ENCODE measurements around the gene PISD.
"Not testable (repeated sequence)": the region's sequence is repeated elsewhere in the genome, so short reads cannot be mapped to it uniquely, and the experiment has no call there.

The PISD gene

DNA sequence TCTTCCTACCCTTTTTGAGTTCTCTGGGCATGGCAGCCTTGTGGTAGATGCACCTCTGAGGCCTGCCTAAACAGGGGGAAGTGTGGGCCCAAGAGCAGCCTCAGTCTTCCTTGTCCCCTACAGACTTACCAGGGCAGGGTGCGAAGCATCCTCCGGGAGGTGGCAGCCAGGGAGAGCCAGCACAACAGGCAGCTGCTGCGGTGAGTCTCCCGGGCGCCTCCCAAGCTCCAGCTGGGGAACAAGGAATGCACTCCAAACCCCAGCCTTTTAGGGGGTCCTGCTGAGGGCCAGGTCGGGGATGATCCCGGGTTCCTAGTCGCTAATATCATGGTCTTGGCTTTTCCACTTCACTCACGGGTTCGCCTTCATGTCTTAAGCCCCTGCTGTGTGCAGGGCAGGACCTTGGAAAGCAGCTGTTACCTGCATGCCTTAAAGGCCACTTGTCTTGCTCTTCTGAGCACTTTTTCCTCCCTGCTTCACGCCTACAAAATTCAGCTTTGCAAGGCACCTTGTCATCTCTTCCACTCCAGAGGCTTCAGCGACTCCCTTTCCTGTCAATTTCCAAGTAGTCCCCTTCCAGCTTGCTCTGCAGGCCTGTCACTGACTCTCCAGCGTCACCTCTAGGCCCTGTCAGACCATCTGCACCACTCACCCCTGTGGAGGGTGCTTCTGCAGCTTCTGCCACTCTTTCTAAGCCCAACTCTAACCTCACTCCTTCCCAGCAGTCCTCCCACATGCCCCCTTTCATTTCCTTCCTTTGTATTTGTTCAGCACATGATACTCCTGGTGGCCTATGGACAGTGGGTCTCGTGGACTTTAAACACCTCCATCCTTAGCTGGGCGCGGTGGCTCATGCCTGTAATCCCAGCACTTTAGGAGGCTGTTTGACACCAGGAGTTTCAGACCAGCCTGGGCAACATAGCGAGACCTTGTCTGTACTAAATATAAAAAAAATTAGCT is 57.0 kb downstream of the PISD start:
- no peak for DNase-seq

DNA sequence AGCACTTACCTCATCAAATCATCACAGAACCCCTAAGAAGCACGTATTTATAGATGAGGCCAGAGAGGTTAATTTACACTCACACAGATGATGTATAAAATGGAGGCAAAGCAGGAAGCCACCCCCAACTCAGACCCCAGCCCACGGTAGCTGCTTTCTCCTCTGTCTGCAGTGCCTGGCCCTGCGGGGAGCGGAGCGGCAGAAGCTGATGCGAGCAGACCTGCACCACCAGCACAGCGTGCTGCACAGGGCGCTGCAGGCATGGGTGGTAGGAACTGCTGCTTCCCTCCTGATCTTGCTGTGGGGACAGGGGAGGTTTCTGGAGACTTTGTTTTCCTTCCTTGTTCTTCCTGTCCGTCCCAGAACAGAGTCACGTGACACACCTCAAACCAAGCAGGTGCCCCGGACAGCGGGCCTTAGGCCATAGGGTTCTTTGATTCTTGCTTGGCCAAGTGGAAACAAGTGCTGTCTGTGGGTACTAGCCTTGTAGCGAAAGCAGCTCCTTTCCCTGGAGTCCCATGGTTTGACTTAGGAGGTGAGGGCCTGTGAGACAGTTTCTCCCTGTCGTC is 57.8 kb downstream of the PISD start:
- no peak for DNase-seq

DNA sequence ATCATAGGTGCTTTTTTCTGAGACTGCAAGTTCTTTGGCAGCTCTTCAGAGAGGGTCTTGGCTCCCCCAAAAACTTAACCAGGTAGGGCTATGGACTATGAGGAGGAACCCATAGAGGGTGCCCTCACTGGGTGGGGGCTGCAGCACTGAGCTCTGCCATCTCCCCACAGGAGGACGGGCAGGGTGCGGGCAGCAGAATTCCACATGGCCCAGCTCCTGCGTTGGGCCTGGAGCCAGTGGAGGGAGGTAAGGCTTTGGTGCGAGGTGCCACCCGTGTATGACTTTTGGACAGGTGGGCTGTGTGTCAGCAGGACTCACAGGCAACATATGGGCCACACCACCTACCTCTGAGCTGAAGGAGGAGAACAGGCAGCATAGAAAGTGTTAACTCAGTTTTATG is 58.4 kb downstream of the PISD start:
- DNase-seq, result no peak

DNA sequence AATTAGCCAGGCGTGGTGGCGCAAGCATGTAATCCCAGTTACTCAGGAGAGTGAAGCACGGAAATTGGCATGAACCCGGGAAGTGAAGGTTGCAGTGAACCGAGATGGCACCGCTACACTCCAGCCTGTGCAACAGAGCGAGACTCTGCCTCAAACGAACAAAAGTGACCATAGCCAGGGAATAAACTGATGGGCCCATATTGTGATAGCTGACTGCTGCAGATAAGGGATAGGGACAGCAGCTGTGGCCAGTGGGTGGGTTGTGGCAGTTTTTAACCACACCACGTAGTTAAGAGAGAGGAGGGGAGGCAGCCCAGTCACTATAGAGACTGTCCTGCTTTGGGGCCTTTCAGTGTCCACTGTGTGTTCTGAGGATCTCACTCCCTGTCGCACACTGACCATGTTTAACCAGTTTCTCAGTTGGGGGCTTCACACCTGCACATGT is 58.9 kb downstream of the PISD start:
- no peak for DNase-seq

DNA sequence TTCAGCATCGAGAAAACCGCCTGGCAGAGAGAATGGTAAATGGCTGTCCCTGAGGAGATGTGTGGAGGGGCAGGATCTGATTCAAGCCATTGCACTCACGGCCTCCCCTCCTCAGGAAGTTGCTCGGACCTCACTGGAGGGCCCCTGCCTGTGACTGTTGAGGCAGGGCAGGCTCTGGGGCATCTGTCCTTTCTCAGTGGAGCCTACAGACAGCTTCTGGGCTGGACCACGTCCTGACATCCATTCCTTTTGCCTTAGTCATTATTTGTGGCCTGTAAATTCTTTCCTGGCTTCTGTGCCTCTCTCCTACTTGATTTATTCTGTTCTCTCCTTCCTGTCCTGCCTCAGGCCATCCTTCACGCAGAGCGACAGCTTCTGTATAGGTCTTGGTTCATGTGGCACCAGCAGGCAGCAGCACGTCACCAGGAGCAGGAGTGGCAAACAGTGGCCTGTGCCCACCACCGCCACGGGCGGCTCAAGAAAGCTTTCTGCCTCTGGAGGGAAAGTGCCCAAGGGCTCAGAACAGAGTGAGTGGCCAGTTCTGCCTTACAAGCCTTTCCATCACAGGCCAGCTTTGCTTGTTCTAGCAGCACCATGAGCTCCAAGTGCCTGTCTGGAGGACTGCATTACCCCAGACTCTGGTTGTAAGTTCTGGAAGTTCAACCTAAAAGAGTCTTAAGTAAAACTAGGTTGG is 59.6 kb downstream of the PISD start:
- no peak for DNase-seq

DNA sequence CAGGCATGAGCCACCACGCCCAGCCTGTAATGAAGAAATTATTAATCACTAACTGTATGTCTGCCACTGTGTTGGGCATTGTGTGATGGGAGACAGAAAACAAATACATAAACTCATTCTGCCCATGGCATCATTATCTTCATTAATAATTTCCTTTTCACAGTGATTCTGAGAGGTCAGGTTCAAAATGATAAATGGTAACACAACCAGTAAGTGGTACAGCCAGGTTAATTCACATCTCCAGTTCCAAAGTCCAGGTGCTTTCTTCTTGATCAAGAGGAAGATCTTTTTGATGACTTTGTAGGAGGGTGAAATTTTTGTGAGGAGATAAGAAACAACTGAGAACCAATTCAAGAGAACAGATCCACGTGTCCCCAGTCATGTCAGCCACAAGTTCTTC is 66.7 kb downstream of the PISD start:
- no peak for DNase-seq

DNA sequence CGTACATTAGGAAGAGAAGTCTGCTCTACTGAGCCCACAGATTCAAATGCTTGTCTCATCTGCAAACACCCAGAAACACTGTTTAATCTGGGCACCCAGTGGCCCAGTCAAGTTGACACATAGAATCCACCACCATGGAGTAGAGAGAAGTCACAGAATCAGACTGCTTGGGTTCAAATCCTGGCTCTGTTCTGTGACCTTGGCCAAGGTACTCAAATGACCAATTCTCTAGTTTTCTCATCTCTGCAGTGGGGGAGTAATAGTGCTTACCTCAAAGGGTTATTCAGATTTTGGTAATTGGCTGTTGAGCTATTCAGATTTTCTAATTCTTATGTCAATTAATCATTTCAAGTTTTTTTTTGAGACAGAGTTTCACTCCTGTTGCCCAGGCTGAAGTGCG is 71.9 kb downstream of the PISD start:
- DNase-seq, result not testable (repeated sequence)

DNA sequence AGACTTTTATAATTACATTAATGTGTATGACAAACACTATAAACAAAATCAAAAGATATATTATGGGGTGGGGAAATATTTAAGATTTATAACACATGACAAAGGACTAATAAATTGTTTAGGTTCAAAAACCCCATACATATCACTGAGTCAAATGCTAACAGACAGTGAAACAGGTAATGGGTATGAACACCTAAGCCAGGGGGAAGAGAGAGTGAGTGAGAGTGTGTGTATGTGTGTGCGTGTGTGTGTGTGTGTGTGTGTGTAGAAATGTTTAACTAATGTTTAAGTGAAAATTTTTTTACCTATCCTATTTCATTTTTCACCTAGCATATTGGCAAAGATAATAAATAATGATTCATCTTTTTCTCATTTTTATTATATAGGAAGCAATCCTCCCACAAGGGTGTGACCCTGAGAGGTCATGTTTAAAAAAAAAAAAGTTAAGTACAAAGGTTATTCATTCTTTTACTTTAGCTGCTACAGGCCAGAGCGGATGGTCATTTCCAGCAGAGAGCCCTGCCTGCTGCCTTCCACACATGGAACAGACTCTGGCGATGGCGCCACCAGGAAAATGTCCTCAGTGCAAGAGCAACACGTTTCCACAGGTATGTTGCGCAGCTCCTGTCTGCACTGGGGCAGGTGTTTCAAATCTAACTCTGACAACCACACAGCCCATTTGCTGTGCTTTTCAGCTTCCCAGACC is 72.9 kb downstream of the PISD start:
- DNase-seq, result no peak

DNA sequence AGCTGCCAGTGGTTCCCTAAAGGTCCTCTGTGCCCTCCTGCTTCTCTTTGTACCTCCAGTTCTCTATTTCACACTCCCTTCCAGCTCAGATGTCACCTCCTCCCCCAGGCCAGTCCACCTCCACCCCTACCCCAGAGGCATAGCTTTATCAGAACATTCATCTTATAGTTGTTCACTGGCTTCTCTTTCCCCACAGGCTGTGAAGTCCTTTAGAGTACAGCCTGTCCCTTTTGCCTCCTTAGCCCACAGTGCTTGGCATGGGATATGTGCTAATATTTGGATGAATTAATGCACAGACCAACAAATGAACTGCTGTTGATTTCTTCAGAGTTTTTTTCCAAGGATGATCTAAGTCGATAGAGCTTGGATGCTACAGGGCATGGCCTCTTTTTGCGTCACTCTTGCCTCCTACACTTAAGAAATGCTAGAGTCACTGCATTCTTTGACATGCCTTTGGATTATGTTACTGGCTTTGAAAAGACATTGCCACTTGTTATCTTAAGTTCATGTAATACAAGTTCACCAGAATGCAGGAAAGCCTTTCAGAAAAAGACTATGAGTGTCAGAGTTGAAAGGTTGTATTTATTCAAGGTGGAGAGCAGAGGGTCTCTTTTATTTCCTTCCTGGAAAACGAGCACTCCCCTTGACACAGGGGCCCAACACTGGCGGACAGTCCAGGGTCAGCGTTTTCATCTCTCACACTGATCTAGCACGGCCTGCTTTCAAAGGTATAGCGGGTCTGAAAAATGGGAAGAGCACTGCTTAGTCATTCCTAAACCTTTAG is 75.7 kb downstream of the PISD start:
- no peak for DNase-seq

DNA sequence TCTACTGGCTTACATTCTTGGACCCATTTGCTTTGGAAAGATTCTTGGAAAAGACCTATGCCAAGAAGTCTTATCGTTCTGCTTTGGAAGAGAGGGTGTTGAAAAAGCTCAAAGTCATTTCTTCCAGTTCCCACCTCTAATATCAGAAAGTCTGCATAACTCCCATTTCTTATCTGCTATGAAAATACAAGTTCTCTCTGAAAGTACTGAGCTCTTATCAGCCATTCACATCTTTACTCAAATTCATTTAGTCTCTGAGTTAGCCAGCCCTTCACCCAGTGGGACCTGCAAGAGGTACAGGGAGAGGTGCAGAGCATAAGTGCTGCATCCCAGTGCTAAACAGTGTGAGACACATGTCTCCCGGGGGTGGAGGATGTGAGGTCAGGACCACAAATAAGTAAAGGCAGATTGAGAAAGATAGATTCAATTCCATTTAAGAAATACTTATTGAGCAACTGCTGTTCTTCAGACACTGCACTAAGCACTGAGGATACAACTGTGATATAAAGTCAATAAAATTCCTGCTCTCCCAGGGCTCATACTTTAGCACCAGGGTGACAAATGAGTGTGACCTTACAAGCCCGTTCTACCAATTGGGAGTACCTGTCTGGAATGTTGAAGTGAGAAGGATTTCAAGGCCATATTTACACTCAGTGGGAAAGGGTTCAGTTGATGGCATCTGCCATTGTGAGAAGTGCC is 76.7 kb downstream of the PISD start:
- peak; percentile 27 for DNase-seq

DNA sequence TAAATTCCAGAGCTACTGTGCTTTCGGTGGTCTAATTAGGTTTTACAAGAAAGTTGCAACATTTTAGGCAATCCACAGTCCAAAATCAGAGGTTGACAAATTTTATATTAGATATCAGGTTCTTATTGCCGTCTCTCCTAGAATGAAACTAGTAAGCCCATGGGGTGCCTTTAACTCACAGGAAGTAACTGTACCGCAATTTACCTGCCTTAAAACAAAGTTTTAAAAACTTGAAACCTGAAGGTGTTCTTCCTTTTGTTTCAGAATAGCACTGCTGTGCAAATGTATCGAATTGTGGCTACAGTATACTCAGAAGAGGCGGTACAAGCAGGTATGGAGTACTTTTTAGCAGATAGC is 77.2 kb downstream of the PISD start:
- DNase-seq, result no peak

DNA sequence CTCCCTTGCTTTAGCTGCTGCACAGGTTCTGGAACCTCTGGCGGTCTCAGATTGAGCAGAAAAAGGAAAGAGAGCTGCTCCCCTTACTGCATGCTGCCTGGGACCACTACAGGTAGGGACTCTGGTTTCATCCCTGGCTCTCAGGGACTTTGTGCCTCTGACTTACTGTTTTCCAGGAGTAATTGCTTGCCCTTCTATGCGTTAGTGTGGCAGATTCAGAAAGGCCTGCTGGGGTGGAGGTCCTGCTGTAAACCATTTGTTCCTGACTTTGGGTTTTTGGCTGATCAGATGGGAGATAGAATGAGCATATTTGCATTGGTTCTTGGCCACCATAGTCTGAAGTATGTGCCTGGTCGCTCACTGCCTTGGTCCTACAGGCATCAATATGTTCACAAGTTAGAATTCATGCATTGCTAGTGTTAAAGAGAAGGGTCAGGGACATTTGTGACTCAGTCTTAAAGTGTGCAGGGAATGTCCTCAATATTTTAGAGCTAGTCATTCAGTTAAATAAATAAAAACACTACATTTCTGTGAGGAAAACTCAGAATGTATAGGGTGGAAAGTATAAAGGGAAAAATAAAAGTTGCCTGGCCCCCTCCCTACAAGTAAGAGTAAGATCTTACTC is 78.0 kb downstream of the PISD start:
- DNase-seq, result no peak

DNA sequence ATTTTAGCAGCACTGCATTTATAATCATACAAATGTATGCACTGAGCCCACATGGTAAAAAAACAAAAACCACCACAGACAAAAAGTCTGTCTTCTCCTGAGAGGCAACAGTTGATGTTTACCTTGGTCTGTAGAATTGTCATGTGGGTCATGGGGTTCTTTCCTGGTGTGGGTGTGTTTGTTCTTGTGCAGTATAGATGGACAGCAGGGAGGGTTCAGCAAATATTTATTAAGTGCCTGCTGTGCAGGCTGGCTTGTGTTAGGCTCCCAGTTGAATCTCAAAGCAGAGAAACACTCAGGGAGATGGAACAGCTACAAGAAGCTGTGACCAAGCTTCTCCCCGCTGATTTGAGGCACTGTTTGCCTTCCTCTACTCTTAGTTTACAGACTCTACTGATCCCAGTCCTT is 82.2 kb downstream of the PISD start:
- no peak for DNase-seq

DNA sequence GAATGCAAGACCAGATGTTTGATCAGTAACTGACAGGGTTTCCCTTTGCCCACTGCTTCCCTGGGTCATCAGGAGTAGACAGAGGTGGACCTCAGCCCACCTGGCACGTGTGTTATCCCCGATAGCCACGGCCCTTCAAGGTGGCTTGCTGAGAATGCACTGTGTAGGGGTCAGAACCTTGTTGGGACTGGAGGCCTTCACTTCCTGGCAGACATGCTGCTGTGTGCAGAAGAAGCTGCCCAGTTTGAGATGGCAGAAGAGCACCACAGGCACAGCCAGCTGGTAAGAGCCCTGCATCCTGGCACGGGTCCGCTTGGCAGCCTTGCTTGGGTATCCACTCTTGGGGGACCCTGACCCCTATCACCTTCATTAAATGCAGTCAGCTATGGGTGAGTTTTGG is 83.8 kb downstream of the PISD start:
- DNase-seq, result no peak

DNA sequence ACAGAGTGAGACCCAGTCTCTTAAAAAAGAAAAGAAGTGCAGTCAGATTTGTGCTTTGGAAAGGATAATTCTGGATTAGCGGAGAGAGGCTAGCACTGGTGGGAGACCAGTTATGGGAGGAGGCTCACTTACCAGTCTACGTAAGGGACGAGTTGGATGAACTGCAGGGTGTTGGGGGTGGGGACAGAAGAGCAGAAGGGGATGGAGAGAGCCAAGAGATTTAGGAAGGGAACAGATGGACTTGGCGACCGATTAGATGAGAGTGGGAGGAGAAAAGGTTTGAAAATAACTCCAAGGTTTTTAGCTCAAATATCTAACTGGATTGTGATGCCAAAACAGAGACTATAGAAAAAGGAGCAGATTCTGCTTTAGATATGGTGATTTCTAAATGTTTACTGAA is 84.3 kb downstream of the PISD start:
- DNase-seq, result no peak

DNA sequence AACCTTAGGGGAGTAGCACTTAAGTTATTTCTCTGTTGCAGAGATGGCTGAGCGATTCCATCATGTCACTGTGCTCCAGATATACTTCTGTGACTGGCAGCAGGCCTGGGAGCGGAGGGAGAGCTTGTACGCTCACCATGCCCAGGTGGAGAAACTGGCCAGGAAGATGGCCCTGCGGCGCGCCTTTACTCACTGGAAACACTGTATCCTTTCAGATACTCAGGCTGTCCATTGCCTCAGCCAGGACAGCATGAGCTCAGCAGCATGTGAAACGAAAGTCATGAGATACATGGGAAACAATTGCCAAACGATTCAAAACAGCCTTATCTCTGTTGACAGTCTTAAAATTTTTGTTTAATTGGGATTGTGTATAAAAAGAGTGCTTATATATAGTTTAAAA is 86.8 kb downstream of the PISD start:
- DNase-seq, result no peak

DNA sequence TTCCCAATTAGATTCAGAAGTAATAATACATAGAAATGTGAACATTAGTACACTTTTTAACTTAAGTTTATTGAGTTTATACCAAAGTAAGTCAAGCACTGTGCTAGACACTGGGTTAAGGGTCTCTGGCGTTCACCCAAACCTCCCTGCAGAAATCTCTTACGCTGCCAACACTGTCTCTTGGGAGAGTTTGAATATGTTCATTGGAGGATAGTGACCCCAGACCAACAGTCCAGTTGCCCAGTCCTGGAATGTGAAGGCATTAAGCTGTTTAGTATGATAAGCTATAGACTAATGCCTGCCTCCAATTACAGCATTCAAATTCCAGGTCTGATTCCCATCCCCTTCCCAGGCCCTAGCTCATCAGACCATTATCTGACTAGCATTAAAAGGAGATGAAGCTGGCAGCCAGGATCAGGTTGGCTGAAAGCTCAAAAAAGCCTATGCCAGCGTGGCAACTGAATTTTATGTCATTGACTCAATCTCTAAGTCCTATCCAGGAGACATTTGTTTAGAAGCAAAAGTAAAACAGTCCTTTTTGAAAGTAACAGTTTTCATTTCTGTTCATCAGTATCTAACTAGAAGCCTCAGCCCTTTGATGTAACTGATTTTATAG is 87.9 kb downstream of the PISD start:
- DNase-seq, result no peak

DNA sequence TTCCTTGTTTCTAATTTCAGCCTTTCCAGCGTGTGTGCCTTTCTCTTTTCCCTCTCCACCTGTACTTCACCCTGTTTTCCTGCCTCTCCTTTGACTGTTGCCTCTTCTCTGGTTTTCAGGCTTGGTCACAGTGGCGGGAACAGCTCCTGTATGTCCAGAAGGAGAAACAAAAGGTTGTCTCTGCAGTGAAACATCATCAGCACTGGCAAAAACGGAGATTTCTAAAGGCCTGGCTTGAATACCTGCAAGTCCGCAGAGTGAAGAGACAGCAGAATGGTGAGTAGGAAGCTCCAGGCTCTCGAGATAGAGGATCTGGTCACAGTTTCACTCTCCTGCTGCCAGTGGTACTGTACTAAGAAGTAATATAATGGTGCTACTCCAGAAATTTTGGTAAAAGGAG is 89.1 kb downstream of the PISD start:
- DNase-seq, result no peak

DNA sequence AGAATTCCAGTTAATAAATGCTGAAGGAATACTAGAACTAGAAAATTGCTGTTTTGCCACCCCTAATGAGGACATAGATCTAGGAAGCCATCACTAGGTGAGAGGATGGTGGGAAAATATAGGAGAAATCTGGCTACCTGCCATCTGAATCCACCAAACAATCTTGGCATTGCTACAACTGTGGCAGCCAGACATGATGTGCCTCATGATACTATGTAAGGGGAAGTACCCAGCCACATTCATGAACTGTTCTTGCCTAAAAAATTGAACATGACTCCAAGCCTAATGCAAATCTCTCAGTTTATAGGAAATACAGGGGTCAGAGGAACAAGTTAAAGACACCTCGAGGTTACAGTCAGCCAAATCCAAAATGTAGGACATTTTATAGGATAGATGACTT is 92.9 kb downstream of the PISD start:
- DNase-seq, result no peak

Measured in stimulated activated CD4-positive, alpha-beta T cell treated with anti-CD3 and anti-CD28 coated beads, Interleukin-4, amount 100 ng/mL, for 24 hours (primary cell).